ENCODE data around the gene CDH13.

Gene CDH13

GRCh38 chr16:83214671-83215070 lies 587.9 kb downstream of the CDH13 start:
- DNase-seq (ENCODE audit: extremely low spot score): no peak
- ChIA-PET POLR2A (no interaction called here), CTCF (interaction anchor here (0.7 to 7.9 kb wide), 8 partner anchors 9 to 951 kb away, joined by 3 to 40 read pairs (median 3); no protein-coding TSS in a partner anchor)
- TF ChIP-seq CTCF (IDR thresholded peaks at IDR 0.05; ENCODE audit: control extremely low read depth, extremely low read depth, low read depth, missing control alignments): no peak

GRCh38 chr16:83215406-83216001 lies 588.7 kb downstream of the CDH13 start:
- ChIA-PET CTCF (interaction anchor here (1.3 to 7.9 kb wide), 4 partner anchors 17 to 952 kb away, joined by 3 to 40 read pairs (median 4); no protein-coding TSS in a partner anchor), POLR2A (no interaction called here)
- peak; percentile 76 for TF ChIP-seq CTCF (IDR thresholded peaks at IDR 0.05; ENCODE audit: control extremely low read depth, extremely low read depth, low read depth, missing control alignments)
- DNase-seq (ENCODE audit: extremely low spot score): peak; percentile 40

GRCh38 chr16:83219285-83219684 lies 592.5 kb downstream of the CDH13 start:
- ChIA-PET POLR2A (no interaction called here), CTCF (no interaction called here)
- DNase-seq (ENCODE audit: extremely low spot score): no peak
- TF ChIP-seq CTCF (IDR thresholded peaks at IDR 0.05; ENCODE audit: control extremely low read depth, extremely low read depth, low read depth, missing control alignments): no peak

GRCh38 chr16:83220066-83220465 lies 593.3 kb downstream of the CDH13 start:
- no peak for DNase-seq (ENCODE audit: extremely low spot score)
- ChIA-PET POLR2A (no interaction called here), CTCF (no interaction called here)
- TF ChIP-seq CTCF (IDR thresholded peaks at IDR 0.05; ENCODE audit: control extremely low read depth, extremely low read depth, low read depth, missing control alignments): no peak

GRCh38 chr16:83224642-83225041 lies 597.9 kb downstream of the CDH13 start:
- TF ChIP-seq CTCF (IDR thresholded peaks at IDR 0.05; ENCODE audit: control extremely low read depth, extremely low read depth, low read depth, missing control alignments): no peak
- CTCF ChIA-PET: no interaction called here
- no peak for DNase-seq (ENCODE audit: extremely low spot score)
- POLR2A ChIA-PET: no interaction called here

GRCh38 chr16:83227336-83227735 lies 600.6 kb downstream of the CDH13 start:
- DNase-seq (ENCODE audit: extremely low spot score): no peak
- TF ChIP-seq CTCF (IDR thresholded peaks at IDR 0.05; ENCODE audit: control extremely low read depth, extremely low read depth, low read depth, missing control alignments): no peak
- ChIA-PET POLR2A (no interaction called here), CTCF (no interaction called here)

Measured in GM10248 (cell line).